Endothelial cell of hepatic sinusoid (primary cell): ENCODE data around the gene TUBG2.
"Not testable (repeated sequence)": the region's sequence is repeated elsewhere in the genome, so short reads cannot be mapped to it uniquely, and the experiment has no call there.

Source experiments
- in situ Hi-C: cut with HindIII; loops from 2 replicates; pipeline ENCODE4 v1.10.0; 2017; ENCODE audit warnings: low sequenced_read_pairs

Gene TUBG2

GRCh38 chr17:42653179-42654124 is 5.6 kb upstream of the TUBG2 start:
- in situ Hi-C loops = no loop called here

GRCh38 chr17:42655528-42655927 is 3.6 kb upstream of the TUBG2 start:
- in situ Hi-C loops = no loop called here

GRCh38 chr17:42657824-42658588 is 1.1 kb upstream of the TUBG2 start:
- in situ Hi-C loops = no loop called here

- in situ Hi-C loops = loop anchor here (5.0 kb wide), 1 partner anchor 53 kb away; the partner anchor contains the start of genes RETREG3 and TUBG1
Measured at GRCh38 chr17:42659932-42660274, 819 bp downstream of the TUBG2 start.

- in situ Hi-C loops = loop anchor here (5.0 kb wide), 1 partner anchor 54 kb away; the partner anchor contains the start of genes RETREG3 and TUBG1
Measured at GRCh38 chr17:42660692-42661345, 1.7 kb downstream of the TUBG2 start.

GRCh38 chr17:42665581-42666001 is 6.5 kb downstream of the TUBG2 start:
- in situ Hi-C loops = no loop called here

- in situ Hi-C loops = not testable (repeated sequence)
Measured at GRCh38 chr17:42666126-42666525, 7.0 kb downstream of the TUBG2 start.

GRCh38 chr17:42667088-42667951 is 8.2 kb downstream of the TUBG2 start:
- in situ Hi-C loops = no loop called here

- in situ Hi-C loops = no loop called here
Measured at GRCh38 chr17:42669705-42669976, 10.6 kb downstream of the TUBG2 start.

GRCh38 chr17:42669977-42670788 is 11.1 kb downstream of the TUBG2 start:
- in situ Hi-C loops = no loop called here

- in situ Hi-C loops = no loop called here
Measured at GRCh38 chr17:42670789-42671657, 11.9 kb downstream of the TUBG2 start.

- in situ Hi-C loops = no loop called here
Measured at GRCh38 chr17:42672038-42672437, 13.0 kb downstream of the TUBG2 start.

GRCh38 chr17:42673266-42673884 is 14.3 kb downstream of the TUBG2 start:
- in situ Hi-C loops = no loop called here

- in situ Hi-C loops = no loop called here
Measured at GRCh38 chr17:42673885-42674754, 15.0 kb downstream of the TUBG2 start.

- in situ Hi-C loops = no loop called here
Measured at GRCh38 chr17:42674755-42675347, 15.8 kb downstream of the TUBG2 start.

GRCh38 chr17:42675348-42675964 is 16.4 kb downstream of the TUBG2 start:
- in situ Hi-C loops = no loop called here
